Mesendoderm (in vitro differentiated cells): Measurements from ENCODE around the gene GTF2H4.

Source experiments
- DNase-seq: peaks from one replicate; pipeline ENCODE4 v3.0.0; 2013
- H2AK5ac ChIP-seq: 2 replicates; pipeline ENCODE4 v1.6.1; 2013; ENCODE audit warnings: low read length, inconsistent platforms
- H2BK120ac ChIP-seq: 2 replicates; pipeline ENCODE4 v1.6.1; 2013; ENCODE audit warnings: low read depth, mild to moderate bottlenecking, low read length, moderate library complexity, mixed read lengths
- H2BK15ac ChIP-seq: replicated peaks from 2 replicates; pipeline ENCODE4 v1.6.1; 2013; ENCODE audit warnings: low read depth, mild to moderate bottlenecking, moderate library complexity
- H2BK5ac ChIP-seq: 2 replicates; pipeline ENCODE4 v1.6.1; 2013; ENCODE audit warnings: low read length, inconsistent platforms
- H3K18ac ChIP-seq: 2 replicates; pipeline ENCODE4 v1.6.1; 2013; ENCODE audit warnings: mild to moderate bottlenecking, low read length, mixed read lengths
- H3K23ac ChIP-seq: one replicate; pipeline ENCODE4 v1.6.1; 2013; ENCODE audit warnings: low read length
- H3K27ac ChIP-seq: 2 replicates; pipeline ENCODE4 v1.5.1; 2013; ENCODE audit warnings: low read depth, mild to moderate bottlenecking, inconsistent platforms, low read length, moderate library complexity
- H3K27me3 ChIP-seq: 2 replicates; pipeline ENCODE4 v1.6.1; 2013; ENCODE audit warnings: low read length, control low read depth, mild to moderate bottlenecking, inconsistent platforms; ENCODE audit not compliant: insufficient read depth, poor library complexity
- H3K36me3 ChIP-seq: 2 replicates; pipeline ENCODE4 v1.6.1; 2013; ENCODE audit warnings: low read length, inconsistent platforms; ENCODE audit not compliant: control insufficient read depth, insufficient read depth
- H3K4ac ChIP-seq: one replicate; pipeline ENCODE4 v1.6.1; 2013; ENCODE audit warnings: low read depth, mild to moderate bottlenecking, low read length, moderate library complexity
- H3K4me1 ChIP-seq: 2 replicates; pipeline ENCODE4 v1.6.1; 2013; ENCODE audit warnings: low read depth, low read length, inconsistent platforms; ENCODE audit not compliant: control insufficient read depth
- H3K4me2 ChIP-seq: 2 replicates; pipeline ENCODE4 v1.6.1; 2013; ENCODE audit warnings: low read length
- H3K4me3 ChIP-seq: 2 replicates; pipeline ENCODE4 v1.5.1; 2013; ENCODE audit warnings: mild to moderate bottlenecking, low read length
- H3K56ac ChIP-seq: one replicate; pipeline ENCODE4 v1.6.1; 2013; ENCODE audit warnings: low read length
- H3K79me1 ChIP-seq: 2 replicates; pipeline ENCODE4 v1.6.1; 2013; ENCODE audit warnings: low read length, inconsistent platforms
- H3K79me2 ChIP-seq: 2 replicates; pipeline ENCODE4 v1.6.1; 2013; ENCODE audit warnings: mild to moderate bottlenecking, low read length; ENCODE audit not compliant: control insufficient read depth, insufficient read depth
- H3K9ac ChIP-seq: 2 replicates; pipeline ENCODE4 v1.6.1; 2013; ENCODE audit warnings: low read length, inconsistent platforms
- H4K5ac ChIP-seq: one replicate; pipeline ENCODE4 v1.6.1; 2013; ENCODE audit warnings: low read length
- H4K8ac ChIP-seq: one replicate; pipeline ENCODE4 v1.6.1; 2013; ENCODE audit warnings: low read depth, mild to moderate bottlenecking, control low read depth, low read length, moderate library complexity
- WGBS: extraction: QIAGEN DNeasy Blood & Tissue Kit; methylation state at CpG from one replicate; pipeline ENCODE4 v1.1.7; 2013; ENCODE audit warnings: low lambda C conversion rate, missing lambda C conversion rate; ENCODE audit not compliant: insufficient coverage; ENCODE audit errors: extremely low coverage; 5-methylcytosine and 5-hydroxymethylcytosine counted together

GTF2H4 gene

GRCh38 chr6:30948811-30949210, 40.8 kb downstream of the GTF2H4 start:
- H3K56ac ChIP-seq: no peak overlapping the region
- no peak overlapping the region for H4K8ac ChIP-seq
- no peak overlapping the region for H2BK120ac ChIP-seq
- no peak overlapping the region for H2AK5ac ChIP-seq
- no CpG with 5 or more reads among the region's 6 CpGs for WGBS
- H3K4me3 ChIP-seq: no peak overlapping the region
- H3K27me3 ChIP-seq: no peaks in the 10 kb centered on the region
- DNase-seq: no peak
- no peak overlapping the region for H3K27ac ChIP-seq
- no peak overlapping the region for H3K4me2 ChIP-seq
- no peak overlapping the region for H2BK15ac ChIP-seq
- no peaks in the 10 kb centered on the region for H3K36me3 ChIP-seq
- no peaks in the 10 kb centered on the region for H3K79me1 ChIP-seq
- no peak overlapping the region for H3K23ac ChIP-seq
- no peak overlapping the region for H3K18ac ChIP-seq
- no peaks in the 10 kb centered on the region for H3K4me1 ChIP-seq
- H3K4ac ChIP-seq: no peak overlapping the region
- no peak overlapping the region for H3K9ac ChIP-seq
- H3K79me2 ChIP-seq: no peaks in the 10 kb centered on the region
- no peak overlapping the region for H4K5ac ChIP-seq
- H2BK5ac ChIP-seq: no peak overlapping the region

GRCh38 chr6:30951907-30952469, 44.0 kb downstream of the GTF2H4 start:
- Histone ChIP-seq H3K79me1 (no peaks in the 10 kb centered on the region), H3K56ac (no peak overlapping the region), H3K4me3 (no peak overlapping the region), H2BK15ac (no peak overlapping the region), H2BK5ac (no peak overlapping the region), H4K5ac (no peak overlapping the region), H2AK5ac (no peak overlapping the region), H3K9ac (no peak overlapping the region), H3K4me2 (no peak overlapping the region), H3K27me3 (no peaks in the 10 kb centered on the region), H3K36me3 (no peaks in the 10 kb centered on the region), H3K4me1 (peaks cover 9% of the 10 kb centered on the region), H3K23ac (no peak overlapping the region), H3K79me2 (no peaks in the 10 kb centered on the region), H4K8ac (no peak overlapping the region), H3K27ac (no peak overlapping the region), H3K4ac (no peak overlapping the region), H2BK120ac (no peak overlapping the region), H3K18ac (no peak overlapping the region)
- no peak for DNase-seq
- no CpG with 5 or more reads among the region's 5 CpGs for WGBS

GRCh38 chr6:30954631-30955366, 46.8 kb downstream of the GTF2H4 start:
- Histone ChIP-seq H3K27me3 (no peaks in the 10 kb centered on the region), H3K79me2 (no peaks in the 10 kb centered on the region), H4K5ac (no peak overlapping the region), H3K4me3 (no peak overlapping the region), H3K4me2 (no peak overlapping the region), H3K36me3 (no peaks in the 10 kb centered on the region), H2BK5ac (no peak overlapping the region), H3K23ac (no peak overlapping the region), H3K27ac (no peak overlapping the region), H2AK5ac (no peak overlapping the region), H3K56ac (no peak overlapping the region), H3K4me1 (peaks cover 9% of the 10 kb centered on the region), H3K9ac (no peak overlapping the region), H2BK15ac (no peak overlapping the region), H4K8ac (no peak overlapping the region), H3K4ac (no peak overlapping the region), H3K18ac (no peak overlapping the region), H3K79me1 (no peaks in the 10 kb centered on the region), H2BK120ac (no peak overlapping the region)
- DNase-seq: peak; percentile 31
- no CpG with 5 or more reads among the region's 9 CpGs for WGBS

GRCh38 chr6:30955367-30956042, 47.5 kb downstream of the GTF2H4 start:
- Histone ChIP-seq H3K56ac (peak overlapping the region; percentile 47), H3K27ac (no peak overlapping the region), H3K9ac (no peak overlapping the region), H3K4me2 (peak overlapping the region; percentile 45), H3K18ac (peak overlapping the region; percentile 33), H3K27me3 (no peaks in the 10 kb centered on the region), H3K79me2 (no peaks in the 10 kb centered on the region), H3K23ac (no peak overlapping the region), H3K36me3 (no peaks in the 10 kb centered on the region), H3K79me1 (no peaks in the 10 kb centered on the region), H2AK5ac (no peak overlapping the region), H4K5ac (no peak overlapping the region), H3K4ac (no peak overlapping the region), H2BK5ac (no peak overlapping the region), H3K4me1 (peaks cover 9% of the 10 kb centered on the region), H3K4me3 (no peak overlapping the region), H2BK120ac (no peak overlapping the region), H2BK15ac (no peak overlapping the region), H4K8ac (no peak overlapping the region)
- no CpG with 5 or more reads among the region's 46 CpGs for WGBS
- peak; percentile 65 for DNase-seq

- H3K79me1 ChIP-seq: no peaks in the 10 kb centered on the region
- H3K4ac ChIP-seq: no peak overlapping the region
- no peak overlapping the region for H3K18ac ChIP-seq
- H4K5ac ChIP-seq: no peak overlapping the region
- H2BK15ac ChIP-seq: no peak overlapping the region
- H2BK5ac ChIP-seq: no peak overlapping the region
- no peak overlapping the region for H3K9ac ChIP-seq
- no peaks in the 10 kb centered on the region for H3K36me3 ChIP-seq
- no peak for DNase-seq
- WGBS: no CpG with 5 or more reads among the region's 2 CpGs
- no peak overlapping the region for H2AK5ac ChIP-seq
- no peak overlapping the region for H3K23ac ChIP-seq
- no peak overlapping the region for H2BK120ac ChIP-seq
- peaks cover 9% of the 10 kb centered on the region for H3K4me1 ChIP-seq
- no peak overlapping the region for H3K4me2 ChIP-seq
- H3K27me3 ChIP-seq: no peaks in the 10 kb centered on the region
- no peak overlapping the region for H3K27ac ChIP-seq
- H3K4me3 ChIP-seq: no peak overlapping the region
- H3K56ac ChIP-seq: no peak overlapping the region
- H3K79me2 ChIP-seq: no peaks in the 10 kb centered on the region
- no peak overlapping the region for H4K8ac ChIP-seq
These were observed 49.7 kb downstream of the GTF2H4 start for GRCh38 chr6:30957716-30958115.
